Stimulated activated CD8-positive, alpha-beta memory T cell treated with anti-CD3 and anti-CD28 coated beads, Interleukin-15, amount 100 ng/mL, for 48 hours (primary cell): Measurements from ENCODE around the gene TOMM40.
A peak's percentile ranks its signal among the peaks of the same experiment; 100 is the strongest.
"Not testable (repeated sequence)": the region's sequence is repeated elsewhere in the genome, so short reads cannot be mapped to it uniquely, and the experiment has no call there.

ENCODE experiments used
- DNase-seq, 2 donors: peaks; one replicate each; pipeline ENCODE4 v3.0.0-alpha.2; 2020; ENCODE audit warnings: low read depth in 2 of 2

The TOMM40 gene

DNA sequence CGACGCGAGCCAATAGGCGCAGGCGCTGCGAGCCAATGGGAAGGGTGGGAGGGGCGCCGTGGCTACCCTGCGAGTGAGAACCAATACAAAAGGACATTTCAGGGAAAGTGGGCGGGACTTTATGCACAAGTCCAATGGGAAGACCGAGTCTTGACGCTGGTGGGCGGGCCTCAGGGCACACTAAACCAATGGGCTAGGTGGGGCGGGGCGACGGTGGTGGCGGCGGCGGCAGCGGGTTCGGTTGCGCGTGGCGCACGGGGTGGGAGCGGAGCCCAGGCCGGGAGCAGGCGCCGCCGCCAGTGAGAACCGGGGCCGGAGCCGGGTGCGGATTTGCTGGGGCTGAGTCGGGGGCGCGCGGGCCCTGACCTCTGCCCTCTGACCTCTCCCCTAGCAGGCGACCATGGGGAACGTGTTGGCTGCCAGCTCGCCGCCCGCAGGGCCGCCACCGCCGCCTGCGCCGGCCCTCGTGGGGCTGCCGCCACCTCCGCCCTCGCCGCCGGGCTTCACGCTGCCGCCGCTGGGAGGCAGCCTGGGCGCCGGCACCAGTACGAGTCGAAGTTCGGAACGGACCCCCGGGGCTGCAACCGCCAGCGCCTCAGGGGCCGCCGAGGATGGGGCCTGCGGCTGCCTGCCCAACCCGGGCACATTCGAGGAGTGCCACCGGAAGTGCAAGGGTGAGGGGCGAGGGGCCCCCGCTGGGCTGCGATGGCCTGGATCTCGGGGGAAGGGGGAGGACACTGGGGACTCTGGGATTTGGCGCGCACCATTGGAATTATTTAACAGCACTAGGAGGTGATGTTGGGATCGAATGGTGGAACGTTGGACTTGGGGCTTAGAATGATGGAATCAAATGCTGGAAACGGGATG, at the start of gene TOMM40:
TOMM40 (plus strand) TSS at position 239 of the 867 bp plus-strand sequence; CDS start at position 401, 162 bp downstream.
- DNase-seq, result peak in 1 of 2 donors; percentile 13

DNA sequence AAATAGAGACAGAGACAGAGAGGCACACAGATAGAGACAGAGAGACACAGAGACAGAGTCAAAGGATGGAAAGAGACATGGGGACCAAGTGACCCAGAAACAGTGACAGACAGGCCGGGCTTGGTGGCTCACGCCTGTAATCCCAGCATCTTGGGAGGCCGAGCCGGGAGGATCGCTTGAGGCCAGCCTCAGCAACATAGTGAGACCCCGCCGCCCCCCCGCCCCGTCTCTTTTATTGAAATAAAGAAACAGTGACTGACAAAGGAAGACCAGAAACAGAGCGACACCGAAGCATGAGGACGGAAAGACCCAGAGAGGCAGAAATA, 45.8 kb upstream of the TOMM40 start:
- no peak for DNase-seq

DNA sequence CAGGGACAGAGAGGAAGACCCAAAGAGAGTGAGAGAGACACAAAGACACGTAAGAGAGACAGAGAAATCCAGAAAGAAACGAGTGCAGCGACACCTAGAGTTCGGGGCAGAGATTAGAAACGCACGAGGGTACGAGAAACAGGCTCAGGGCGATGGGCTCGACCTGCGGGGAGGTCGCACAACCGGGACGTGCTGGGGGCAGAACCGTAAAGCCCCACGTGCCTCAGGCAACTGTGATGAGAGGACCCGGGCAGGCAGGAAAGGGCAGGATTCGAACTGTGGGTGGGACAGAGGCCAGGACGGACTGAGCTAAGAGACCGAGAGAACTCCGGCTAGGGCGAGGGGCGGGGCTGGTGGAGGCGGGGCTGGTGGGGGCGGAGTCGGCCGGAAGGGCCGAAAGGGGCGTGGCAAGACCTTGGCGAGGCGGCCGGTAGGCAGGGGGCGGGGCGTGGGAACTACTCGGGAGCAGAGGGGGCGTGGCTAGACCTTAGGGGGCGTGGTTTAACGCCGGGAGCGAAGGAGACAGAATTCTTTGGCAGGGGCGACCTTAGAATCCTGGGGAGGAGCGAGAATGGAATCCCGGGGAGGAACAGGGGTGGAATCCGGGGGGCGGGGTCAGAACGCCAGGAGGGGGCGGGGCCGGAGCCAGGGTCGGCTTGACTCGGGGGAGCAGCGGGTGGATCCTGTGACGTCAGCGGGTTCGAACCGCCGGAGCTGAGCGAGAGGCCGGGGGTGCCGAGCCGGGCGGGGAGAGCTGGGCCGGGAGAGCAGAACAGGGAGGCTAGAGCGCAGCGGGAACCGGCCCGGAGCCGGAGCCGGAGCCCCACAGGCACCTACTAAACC, 45.2 kb upstream of the TOMM40 start, which contains the start of gene NECTIN2:
NECTIN2 (plus strand) TSS at position 686 of the 843 bp plus-strand sequence. CDS start 229 bp downstream, outside the sequence.
- peak; percentile 75 to 84 for DNase-seq

DNA sequence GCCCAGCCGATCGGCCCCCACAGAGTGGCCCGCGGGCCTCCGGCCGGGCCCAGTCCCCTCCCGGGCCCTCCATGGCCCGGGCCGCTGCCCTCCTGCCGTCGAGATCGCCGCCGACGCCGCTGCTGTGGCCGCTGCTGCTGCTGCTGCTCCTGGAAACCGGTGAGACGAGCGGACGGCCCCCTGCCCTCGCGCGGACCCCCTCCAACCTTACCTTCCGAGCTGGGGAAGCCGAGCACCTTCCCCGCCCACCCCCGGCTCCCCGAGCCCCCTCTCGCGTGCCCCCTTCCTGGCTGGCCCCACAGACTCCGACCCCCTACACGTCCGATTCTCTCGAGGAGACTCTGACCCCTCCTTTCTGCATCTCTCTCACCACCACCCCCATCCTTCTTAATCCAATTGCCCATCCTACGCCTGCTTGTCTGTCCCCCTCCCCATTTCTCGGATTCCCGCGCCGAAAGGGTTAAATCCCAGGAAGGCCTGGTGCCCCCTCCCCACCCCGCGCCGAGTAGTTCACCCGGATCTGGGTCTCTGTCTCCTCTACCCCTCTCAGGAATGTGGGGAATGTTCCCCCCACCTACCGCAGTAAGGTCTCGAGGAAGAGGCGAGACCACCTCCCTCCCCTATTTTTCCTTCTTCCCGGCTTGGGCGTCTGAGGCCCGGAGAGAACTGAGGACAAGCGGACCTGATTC, 44.5 kb upstream of the TOMM40 start:
- no peak for DNase-seq

DNA sequence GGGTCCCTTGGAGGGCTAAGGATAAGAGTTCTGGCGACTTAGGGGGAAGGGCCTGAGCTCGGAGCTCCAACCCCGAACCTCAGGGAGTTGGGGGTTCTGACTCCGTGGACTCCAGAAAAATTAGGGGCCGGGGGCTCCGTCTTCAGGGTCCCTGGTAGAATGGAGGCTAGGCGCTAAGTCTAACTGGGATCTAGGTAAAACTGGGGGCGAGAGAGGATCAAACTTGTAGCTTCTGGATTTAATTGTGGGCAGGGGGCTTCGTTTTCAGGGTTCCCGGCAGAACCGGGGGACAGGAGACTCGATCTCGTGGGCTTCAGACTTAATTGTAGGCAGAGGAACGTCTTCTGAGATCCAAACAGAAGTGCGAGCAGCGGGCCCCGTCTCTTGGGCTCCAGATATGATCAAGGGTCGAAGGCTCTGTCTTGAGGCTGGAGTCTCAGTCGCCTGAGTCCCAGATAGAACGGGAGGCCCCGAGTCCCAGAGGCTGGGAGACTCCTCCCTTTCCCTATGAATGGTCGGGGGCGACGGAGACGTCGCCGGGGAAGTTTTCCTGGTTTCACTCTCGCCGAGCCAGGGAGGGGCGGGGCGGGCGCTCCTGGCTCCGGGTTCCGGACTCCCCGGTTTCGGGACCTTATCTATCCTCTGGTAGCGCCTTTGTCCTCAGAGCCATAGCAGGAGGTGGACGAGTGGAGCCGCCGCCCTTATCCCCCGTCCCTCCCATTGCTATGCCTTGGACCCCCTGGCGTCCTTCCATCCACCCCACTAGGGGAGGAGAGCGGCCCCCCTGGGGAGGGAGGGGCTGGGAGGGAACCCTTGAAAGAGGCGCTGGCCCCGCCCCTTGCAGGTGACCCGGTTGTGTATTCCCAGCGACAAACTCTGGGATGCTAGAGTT, 43.7 kb upstream of the TOMM40 start:
- no peak for DNase-seq

DNA sequence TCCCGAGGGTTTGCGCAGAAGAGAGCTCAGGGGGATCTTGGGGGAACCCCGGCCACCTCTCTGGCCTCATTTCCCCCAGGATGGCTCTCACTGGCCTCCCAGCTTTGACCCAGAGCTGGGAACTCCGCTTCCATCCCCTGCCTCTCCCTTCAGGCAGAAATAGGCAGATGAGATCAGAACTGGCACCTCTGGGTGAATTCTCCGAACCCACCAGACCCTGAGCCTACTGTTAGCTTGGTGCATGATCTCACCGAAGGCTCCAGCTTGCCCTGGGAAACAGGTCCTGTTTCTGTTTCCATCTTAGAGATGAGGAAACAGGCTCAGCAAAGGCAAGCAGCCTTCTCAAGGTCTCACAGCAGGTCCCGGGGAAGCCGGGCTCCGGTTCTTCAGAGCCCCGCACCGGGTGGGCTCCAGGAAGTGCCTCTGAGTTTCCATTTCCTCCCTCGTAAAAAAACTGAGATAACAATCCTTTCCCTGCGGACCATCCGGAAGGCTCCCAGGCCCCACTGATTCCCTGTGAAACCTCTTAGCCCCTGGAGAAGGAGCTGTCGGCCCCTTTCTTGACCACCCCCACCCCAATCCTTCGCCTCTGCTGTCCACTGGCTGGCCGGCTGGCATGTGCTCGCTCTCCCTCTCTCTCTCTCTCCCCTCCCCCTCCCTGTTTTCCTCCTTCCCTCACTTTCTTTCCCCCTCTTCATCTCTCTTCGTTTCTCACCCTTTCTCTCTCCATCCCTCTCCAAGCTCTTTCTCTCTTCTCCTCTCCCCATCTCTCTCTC, 42.8 kb upstream of the TOMM40 start:
- no peak for DNase-seq

DNA sequence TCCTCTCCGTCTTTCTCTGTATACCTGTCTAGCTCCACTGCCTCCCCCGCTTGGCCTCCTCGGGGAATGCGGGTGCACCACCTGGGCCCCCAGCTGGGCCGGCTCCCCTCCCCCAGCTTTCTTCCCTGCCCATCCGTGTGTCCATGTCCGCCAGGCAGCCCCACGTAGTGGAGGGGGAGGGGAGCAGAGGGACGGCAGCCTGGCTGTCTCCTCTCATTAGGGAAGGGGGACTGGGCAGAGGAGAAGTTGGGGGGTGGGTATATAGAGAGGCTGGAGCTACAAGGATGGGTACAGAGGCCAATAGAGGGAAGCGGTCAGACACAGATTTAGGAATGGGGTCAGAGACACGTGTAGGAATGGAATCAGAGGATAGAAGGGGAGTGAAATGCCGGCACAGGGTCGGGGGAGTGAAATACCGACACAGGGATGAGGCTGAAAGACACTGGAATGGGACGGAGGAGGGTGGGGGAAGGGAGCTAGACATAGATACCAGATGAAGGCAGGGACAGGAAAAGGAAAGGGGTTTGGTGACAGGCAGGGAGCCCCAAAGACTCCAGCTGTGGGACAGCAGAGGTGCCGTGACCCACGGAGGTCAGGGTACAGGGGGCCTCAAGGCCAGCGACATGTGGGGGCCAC, 42.1 kb upstream of the TOMM40 start:
- DNase-seq, result no peak

DNA sequence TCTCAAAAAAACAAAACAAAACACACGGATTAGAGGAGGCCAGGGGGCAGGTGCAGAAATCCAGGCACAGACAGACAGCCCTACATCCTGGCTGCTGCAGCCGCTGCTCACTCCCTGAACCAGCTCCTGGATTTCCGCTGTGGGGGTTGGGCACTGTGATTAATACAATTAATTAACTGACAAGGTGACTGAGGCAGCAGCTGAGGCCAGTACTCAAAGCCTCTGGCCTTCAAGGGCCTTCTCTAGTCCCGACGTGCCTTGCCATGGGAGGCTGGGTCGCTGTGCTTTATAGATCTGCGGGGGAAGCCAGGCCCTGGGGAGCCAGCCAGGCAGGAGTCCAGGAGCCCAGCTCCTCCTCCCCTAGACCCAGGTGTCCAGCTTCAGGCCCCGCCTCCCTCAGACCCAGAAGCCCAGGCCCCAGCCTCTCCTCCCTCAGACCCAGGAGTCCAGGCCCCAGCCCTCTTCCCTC, 40.4 kb upstream of the TOMM40 start:
- DNase-seq, result no peak

DNA sequence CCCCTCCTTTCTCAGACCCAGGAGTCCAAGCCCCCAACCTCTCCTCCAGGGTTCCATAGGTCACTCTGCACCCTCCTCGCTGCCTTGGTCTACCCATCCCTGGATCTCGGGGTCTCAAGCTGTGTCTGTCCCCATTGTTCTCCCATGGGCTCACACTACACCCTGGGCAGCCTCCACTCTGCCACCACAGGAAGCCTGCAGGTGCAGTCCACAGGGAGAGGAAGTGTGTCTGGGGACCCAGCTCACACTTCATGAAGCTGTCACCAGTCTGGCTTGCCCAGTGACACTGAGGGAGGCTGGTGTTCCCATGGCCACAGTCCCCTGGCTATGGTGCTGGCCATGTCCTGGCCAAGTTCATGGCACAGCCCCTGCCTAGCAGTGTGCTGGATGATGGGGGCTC, 39.6 kb upstream of the TOMM40 start:
- no peak for DNase-seq

DNA sequence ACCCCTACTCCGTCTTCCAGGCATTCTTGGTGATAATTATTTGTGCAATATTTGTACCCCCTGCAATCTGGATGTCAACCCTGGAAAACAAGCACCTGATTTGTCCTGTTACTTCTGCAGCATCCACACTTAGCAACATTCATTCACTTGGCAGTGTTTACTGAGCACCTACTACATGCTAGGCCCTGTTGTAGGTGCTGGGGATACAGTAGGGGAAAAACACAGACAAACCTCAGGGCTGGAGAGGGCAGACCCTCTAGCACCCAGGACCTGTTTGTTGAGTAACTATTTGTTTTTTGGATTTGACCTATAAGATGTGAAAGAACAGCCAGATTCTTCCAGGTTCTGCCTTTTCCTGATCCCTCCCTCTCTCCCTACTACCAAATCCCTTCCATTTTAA, 35.4 kb upstream of the TOMM40 start:
- DNase-seq, result no peak

DNA sequence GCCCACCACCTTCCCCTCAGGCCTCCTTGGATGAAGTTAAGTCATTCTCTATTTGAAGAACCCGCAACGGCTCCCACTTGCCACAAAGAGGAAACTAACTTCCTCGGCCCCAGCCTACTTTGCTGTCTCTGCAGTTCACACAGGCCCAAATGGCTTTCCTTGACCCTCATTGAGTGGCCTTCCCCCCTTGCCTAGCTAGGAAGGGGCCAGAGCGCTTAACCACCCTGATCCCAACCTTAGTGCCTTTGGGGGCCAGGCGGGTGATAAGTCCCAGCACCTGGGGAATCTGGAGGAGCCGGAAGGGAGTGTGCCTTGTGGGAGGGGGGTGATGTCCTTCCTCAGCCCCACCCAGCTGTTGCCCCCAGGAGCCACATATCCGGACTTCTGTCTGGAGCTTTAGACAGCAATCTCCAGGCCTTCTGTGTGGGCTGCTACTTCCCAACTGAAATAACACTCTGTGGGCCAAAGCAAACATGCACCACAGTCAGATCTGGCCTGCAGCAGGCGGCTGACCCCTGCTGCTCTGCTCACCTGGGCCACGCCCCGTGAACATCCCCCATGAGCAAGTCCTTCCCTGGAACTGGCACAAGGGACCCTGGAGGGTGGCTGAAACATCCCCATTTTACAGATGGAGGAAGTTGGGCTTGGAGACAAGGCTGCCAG, 34.5 kb upstream of the TOMM40 start:
- no peak for DNase-seq

DNA sequence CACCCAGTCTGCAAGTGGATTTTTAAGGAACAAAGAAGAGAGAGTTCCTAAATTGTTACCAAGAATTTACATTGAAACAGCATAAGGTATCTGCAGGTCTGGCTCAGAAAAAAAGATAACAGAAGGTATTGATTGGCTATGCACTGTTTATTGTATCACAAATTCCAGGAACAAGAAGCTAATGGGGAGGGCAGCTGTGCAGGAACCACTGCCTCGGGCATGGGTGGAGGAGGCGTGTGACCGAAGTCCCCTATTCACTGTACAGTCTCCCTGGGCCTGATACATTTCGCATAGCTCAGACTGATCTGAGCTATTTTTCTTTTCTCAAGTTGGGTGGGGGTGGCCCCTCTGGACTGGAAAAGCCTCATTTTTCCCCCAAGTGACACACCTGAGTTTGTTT, 33.2 kb upstream of the TOMM40 start:
- no peak for DNase-seq

DNA sequence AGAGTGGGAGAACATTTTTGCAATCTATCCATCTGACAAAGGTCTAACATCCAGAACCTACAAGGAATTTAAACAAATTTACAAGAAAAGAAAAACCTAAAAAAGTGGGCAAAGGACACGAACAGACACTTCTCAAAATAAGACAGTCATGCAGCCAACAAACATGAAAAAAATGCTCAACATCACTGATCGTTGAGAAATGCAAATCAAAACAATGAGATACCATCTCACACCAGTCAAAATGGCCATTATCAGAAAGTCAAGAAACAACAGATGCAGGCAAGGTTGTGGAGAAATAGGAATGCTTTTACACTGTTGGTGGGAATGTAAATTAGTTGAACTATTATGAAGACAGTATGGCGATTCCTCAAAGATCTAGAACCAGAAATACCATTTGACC, 29.5 kb upstream of the TOMM40 start:
- DNase-seq, result not testable (repeated sequence)

DNA sequence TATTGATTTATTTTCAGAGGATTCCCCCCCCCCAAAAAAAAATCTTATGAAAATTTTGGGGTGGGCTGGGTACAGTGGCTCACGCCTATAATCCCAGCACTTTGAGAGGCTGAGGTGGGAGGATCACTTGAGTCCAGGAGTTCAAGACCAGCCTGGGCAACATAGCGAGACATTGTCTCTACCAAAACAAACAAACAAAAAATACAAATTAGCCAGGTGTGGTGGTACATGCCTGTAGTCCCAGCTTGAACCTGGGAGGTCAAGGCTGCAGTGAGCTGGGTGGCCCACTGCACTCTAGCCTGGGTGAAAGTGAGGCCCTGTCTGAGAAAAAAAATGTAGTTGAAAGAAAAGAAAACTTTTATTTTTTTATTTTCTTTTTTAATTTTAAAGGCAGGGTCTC, 27.1 kb upstream of the TOMM40 start:
- no peak for DNase-seq

DNA sequence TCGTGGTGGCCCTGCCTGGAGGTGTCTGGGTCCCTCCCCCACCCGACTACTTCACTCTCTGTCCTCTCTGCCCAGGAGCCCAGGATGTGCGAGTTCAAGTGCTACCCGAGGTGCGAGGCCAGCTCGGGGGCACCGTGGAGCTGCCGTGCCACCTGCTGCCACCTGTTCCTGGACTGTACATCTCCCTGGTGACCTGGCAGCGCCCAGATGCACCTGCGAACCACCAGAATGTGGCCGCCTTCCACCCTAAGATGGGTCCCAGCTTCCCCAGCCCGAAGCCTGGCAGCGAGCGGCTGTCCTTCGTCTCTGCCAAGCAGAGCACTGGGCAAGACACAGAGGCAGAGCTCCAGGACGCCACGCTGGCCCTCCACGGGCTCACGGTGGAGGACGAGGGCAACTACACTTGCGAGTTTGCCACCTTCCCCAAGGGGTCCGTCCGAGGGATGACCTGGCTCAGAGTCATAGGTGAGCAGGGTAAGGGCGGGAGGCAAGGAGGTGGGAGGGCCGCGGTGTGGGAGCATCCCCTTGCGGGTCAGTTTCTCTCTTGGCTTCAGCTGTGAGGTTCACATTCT, 25.8 kb upstream of the TOMM40 start:
- DNase-seq, result no peak

DNA sequence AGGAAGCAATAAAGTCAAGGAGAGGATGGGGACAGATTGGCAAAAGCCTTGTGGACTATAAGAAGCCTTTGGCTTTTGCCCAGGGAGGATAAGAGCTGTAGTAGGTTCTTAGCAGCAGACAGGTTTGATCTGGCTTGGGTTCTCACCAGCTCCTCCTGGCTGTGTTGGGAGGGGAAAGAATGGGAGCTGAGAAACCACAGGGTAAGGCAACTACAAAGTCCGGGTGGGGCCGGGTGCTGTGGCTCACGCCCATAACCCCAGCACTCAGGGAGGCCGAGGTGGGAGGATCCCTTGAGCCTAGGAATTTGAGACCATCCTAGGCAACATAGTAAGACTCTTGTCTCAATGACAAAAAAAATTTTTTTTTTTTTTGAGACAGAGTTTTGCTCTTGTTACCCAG, 24.4 kb upstream of the TOMM40 start:
- DNase-seq, result no peak

DNA sequence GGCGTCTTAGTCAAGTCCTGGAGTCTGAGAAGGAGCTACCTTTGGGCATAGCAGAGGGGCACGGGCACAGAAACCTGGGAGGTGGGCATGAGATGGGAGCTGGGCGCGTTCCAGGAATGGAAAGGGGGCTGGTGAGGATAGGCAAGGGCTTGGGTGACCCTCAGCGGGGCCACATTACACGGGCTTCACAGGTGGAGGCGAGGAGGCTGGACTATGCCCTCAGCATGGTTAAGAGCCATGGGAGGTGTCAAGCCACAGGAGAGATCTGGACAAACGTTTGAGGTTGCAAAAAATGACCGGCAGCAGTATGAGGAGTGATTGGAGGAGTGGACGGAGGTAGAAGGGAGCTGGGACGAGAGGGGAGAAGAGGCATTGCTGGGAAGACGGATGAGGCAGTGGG, 23.5 kb upstream of the TOMM40 start:
- no peak for DNase-seq

DNA sequence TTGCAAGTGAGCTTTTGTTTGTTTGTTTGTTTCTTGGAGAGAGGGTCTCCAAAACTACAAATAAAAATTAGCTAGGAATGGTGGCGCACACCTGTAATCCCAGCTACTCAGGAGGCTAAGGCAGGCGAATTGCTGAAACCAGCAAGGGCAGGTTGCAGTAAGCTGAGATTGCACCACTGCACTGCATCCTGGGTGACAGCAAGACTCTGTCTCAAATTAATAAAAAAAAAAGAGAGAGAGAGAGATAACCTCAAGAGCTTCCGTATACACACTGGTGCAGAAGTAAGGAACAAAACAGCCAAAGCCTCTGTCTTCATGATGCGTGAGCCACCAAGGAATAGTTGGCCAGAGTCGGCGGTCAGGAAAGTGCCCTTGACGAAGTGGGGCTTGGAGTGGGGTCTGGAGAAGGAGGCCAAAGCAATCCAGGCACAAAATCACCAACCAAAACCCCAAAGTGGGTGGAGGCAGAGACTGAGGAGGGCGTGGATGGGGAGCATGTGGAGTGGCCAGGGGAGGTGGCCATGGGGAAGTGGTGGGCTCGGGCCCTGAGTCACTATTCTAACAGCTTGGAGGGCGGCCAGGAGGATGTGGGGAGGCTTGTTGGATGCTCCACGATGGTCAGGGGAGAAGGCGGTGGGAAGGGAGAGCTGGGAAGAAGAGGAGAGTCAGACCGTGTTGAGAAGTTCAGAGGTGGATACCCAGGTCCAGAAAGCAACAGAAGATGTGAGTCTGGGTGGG, 21.2 kb upstream of the TOMM40 start:
- no peak for DNase-seq
